ENCODE results near the gene COL5A2. TPM values are rescaled to one million over a fixed set of nuclear protein-coding genes. Genes with fewer than 3 reads are reported as not detected.

The COL5A2 gene
- total and polyA plus RNA-seq, 4 donors: 3.2 to 83.5 (median 9.1) TPM

DNA sequence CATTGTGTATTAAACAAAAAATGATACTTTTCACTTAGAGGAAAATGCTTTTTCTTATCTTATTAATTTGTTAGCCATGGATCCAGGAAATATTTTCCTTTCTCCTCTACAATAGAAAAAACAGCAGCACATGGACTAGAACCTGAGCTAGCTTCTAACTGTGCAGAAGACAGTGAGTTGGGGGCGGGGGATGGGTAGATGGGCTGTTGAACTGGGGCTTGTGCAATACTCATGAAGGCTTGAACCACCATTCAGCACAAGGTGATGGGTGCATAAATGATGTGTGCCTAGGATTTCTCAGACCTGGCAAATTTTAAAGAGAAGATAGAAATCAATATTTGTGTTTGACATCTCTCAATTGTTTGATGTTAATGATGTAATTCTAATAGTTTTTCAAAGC, 42.0 kb downstream of the COL5A2 start:
- Histone ChIP-seq H3K4me1 (ENCODE audit: control insufficient read depth in 4 of 4, insufficient read depth in 4 of 4, low read length in 3 of 4) (no peaks in the 10 kb centered on the region), H3K27ac (ENCODE audit: low read depth in 1 of 2, low read length in 2 of 2) (no peak overlapping the region), H3K4me3 (ENCODE audit: low read depth in 1 of 3, low read length in 3 of 3) (no peak overlapping the region), H3K36me3 (ENCODE audit: control insufficient read depth in 4 of 4, insufficient read depth in 3 of 4, low read depth in 1 of 4, low read length in 3 of 4) (no peaks in the 10 kb centered on the region), H3K27me3 (ENCODE audit: control insufficient read depth in 4 of 4, insufficient read depth in 4 of 4, low read length in 3 of 4) (no peaks in the 10 kb centered on the region), H3K9ac (ENCODE audit: low read depth in 1 of 2, low read length in 2 of 2) (no peak overlapping the region), H3K9me3 (ENCODE audit: control insufficient read depth in 4 of 4, low read length in 3 of 4) (no peaks in the 10 kb centered on the region)
- peak; percentile 54 for DNase-seq (ENCODE audit: low spot score)
- TF ChIP-seq RXRA (IDR thresholded peaks at IDR 0.05) (no peak), HNF4G (IDR thresholded peaks at IDR 0.05) (no peak), EGR1 (IDR thresholded peaks at IDR 0.05; ENCODE audit: low read depth in 2 of 2) (no peak), MAX (IDR thresholded peaks at IDR 0.05) (no peak), ZBTB33 (IDR thresholded peaks at IDR 0.05) (no peak)
- WGBS: 97% methylated on average over 1 of the region's 1 CpG

DNA sequence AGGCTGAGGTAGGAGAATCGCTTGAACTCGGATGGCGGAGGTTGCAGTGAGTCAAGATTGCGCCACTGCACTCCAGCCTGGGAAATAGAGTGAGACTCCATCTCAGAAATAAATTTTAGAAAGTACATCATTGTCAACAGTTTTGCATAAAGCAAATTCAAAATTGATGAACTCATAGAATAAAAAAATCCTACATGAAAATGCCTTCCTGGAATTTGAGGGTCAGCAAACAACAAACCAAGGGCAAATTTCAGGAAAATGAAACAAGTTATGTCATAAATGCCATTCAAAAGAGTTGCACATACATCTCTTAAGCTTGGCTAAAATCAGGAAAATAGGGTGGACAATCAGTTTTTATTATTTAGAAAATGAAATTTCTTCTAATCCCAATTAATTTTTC, 45.1 kb downstream of the COL5A2 start:
- WGBS: 86% methylated on average over 4 of the region's 4 CpGs
- H3K27ac ChIP-seq (ENCODE audit: low read depth in 1 of 2, low read length in 2 of 2): no peak overlapping the region
- no peak for TF ChIP-seq SP1 (IDR thresholded peaks at IDR 0.05)
- no peak for TF ChIP-seq RXRA (IDR thresholded peaks at IDR 0.05)
- TF ChIP-seq FOXA2 (IDR thresholded peaks at IDR 0.05): no peak
- no peak for TF ChIP-seq FOXA1 (IDR thresholded peaks at IDR 0.05)
- no peak for TF ChIP-seq TAF1 (conservative IDR thresholded peaks at IDR 0.05)
- TF ChIP-seq HNF4G (IDR thresholded peaks at IDR 0.05): no peak
- TF ChIP-seq, protein P1, sequence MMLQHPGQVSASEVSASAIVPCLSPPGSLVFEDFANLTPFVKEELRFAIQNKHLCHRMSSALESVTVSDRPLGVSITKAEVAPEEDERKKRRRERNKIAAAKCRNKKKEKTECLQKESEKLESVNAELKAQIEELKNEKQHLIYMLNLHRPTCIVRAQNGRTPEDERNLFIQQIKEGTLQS (IDR thresholded peaks at IDR 0.05): no peak
- TF ChIP-seq MAX (IDR thresholded peaks at IDR 0.05): no peak
- TF ChIP-seq EGR1 (IDR thresholded peaks at IDR 0.05; ENCODE audit: low read depth in 2 of 2): no peak
- no peak overlapping the region for H3K4me3 ChIP-seq (ENCODE audit: low read depth in 1 of 3, low read length in 3 of 3)
- H3K36me3 ChIP-seq (ENCODE audit: control insufficient read depth in 4 of 4, insufficient read depth in 3 of 4, low read depth in 1 of 4, low read length in 3 of 4): no peaks in the 10 kb centered on the region
- H3K9ac ChIP-seq (ENCODE audit: low read depth in 1 of 2, low read length in 2 of 2): no peak overlapping the region
- DNase-seq (ENCODE audit: low spot score): no peak
- H3K9me3 ChIP-seq (ENCODE audit: control insufficient read depth in 4 of 4, low read length in 3 of 4): no peaks in the 10 kb centered on the region
- H3K27me3 ChIP-seq (ENCODE audit: control insufficient read depth in 4 of 4, insufficient read depth in 4 of 4, low read length in 3 of 4): no peaks in the 10 kb centered on the region
- no peaks in the 10 kb centered on the region for H3K4me1 ChIP-seq (ENCODE audit: control insufficient read depth in 4 of 4, insufficient read depth in 4 of 4, low read length in 3 of 4)

- H3K4me3 ChIP-seq (ENCODE audit: low read depth in 1 of 3, low read length in 3 of 3): no peak overlapping the region
- H3K9me3 ChIP-seq (ENCODE audit: control insufficient read depth in 4 of 4, low read length in 3 of 4): no peaks in the 10 kb centered on the region
- WGBS: 79% methylated on average over 3 of the region's 3 CpGs
- H3K4me1 ChIP-seq (ENCODE audit: control insufficient read depth in 4 of 4, insufficient read depth in 4 of 4, low read length in 3 of 4): no peaks in the 10 kb centered on the region
- H3K36me3 ChIP-seq (ENCODE audit: control insufficient read depth in 4 of 4, insufficient read depth in 3 of 4, low read depth in 1 of 4, low read length in 3 of 4): no peaks in the 10 kb centered on the region
- H3K9ac ChIP-seq (ENCODE audit: low read depth in 1 of 2, low read length in 2 of 2): no peak overlapping the region
- no peak overlapping the region for H3K27ac ChIP-seq (ENCODE audit: low read depth in 1 of 2, low read length in 2 of 2)
- no peak for DNase-seq (ENCODE audit: low spot score)
- H3K27me3 ChIP-seq (ENCODE audit: control insufficient read depth in 4 of 4, insufficient read depth in 4 of 4, low read length in 3 of 4): no peaks in the 10 kb centered on the region
- TF ChIP-seq MAX (IDR thresholded peaks at IDR 0.05) (no peak), RAD21 (IDR thresholded peaks at IDR 0.05) (no peak), YY1 (IDR thresholded peaks at IDR 0.05) (no peak), EGR1 (IDR thresholded peaks at IDR 0.05; ENCODE audit: low read depth in 2 of 2) (no peak), SP1 (IDR thresholded peaks at IDR 0.05) (no peak), ZBTB33 (IDR thresholded peaks at IDR 0.05) (no peak), NR2F2 (IDR thresholded peaks at IDR 0.05) (no peak), REST (IDR thresholded peaks at IDR 0.05) (no peak), HNF4G (IDR thresholded peaks at IDR 0.05) (no peak), FOXA1 (IDR thresholded peaks at IDR 0.05) (no peak), JUND (IDR thresholded peaks at IDR 0.05) (no peak), FOXA2 (IDR thresholded peaks at IDR 0.05) (no peak), RXRA (IDR thresholded peaks at IDR 0.05) (no peak)
- TF ChIP-seq, protein P1 (IDR thresholded peaks at IDR 0.05): no peak
- TF ChIP-seq, protein P2, sequence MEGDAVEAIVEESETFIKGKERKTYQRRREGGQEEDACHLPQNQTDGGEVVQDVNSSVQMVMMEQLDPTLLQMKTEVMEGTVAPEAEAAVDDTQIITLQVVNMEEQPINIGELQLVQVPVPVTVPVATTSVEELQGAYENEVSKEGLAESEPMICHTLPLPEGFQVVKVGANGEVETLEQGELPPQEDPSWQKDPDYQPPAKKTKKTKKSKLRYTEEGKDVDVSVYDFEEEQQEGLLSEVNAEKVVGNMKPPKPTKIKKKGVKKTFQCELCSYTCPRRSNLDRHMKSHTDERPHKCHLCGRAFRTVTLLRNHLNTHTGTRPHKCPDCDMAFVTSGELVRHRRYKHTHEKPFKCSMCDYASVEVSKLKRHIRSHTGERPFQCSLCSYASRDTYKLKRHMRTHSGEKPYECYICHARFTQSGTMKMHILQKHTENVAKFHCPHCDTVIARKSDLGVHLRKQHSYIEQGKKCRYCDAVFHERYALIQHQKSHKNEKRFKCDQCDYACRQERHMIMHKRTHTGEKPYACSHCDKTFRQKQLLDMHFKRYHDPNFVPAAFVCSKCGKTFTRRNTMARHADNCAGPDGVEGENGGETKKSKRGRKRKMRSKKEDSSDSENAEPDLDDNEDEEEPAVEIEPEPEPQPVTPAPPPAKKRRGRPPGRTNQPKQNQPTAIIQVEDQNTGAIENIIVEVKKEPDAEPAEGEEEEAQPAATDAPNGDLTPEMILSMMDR (IDR thresholded peaks at IDR 0.05; ENCODE audit: low read depth, low read length, missing input control): no peak
Measured at GRCh38 chr2:189131991-189132390, 47.6 kb downstream of the COL5A2 start.
